NCI-H82 (cell line): Measurements from ENCODE around the gene PCIF1.
A peak's percentile ranks its signal among the peaks of the same experiment; 100 is the strongest.
"Not testable (repeated sequence)": the region's sequence is repeated elsewhere in the genome, so short reads cannot be mapped to it uniquely, and the experiment has no call there.

Source experiments
- DNase-seq: peaks from one replicate; lab custom pipeline; 2025; lab: John Stamatoyannopoulos, UW

The PCIF1 gene

DNA sequence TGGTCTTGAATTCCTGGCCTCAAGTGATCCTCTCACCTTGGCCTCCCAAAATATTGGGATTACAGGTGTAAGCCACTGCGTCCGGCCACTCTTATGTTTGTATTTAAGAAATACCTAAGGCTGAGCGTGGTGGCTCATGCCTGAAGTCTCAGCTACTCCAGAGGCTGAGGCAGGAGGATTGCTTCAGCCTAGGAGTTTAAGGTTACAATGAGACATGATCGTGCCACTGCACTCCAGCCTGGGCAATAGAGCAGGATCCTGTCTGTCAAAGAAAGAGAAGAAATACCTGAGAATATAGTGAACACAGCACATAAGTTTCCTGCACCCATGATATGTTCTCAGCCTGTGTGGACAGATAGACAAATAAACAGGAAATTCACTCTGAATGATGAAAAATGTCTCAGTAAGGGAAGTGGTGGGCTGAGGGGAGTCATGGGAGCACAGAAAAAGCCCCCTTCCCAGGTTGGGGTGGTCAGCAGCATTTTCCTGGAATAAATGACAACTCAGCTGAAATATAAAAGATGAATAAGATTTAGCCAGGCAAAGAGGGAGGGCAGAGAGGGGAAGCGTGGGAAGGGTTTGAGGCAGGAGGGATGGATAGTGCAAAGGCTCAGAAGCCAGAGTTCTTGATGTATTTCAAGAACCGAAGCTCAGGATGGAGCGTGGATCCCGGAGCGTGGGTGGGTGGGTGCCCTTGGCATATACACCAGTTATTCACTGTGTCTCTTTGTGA is 60.4 kb downstream of the PCIF1 start:
- no peak for DNase-seq

GRCh38 chr20:45995495-45996097 is 61.1 kb downstream of the PCIF1 start:
- not testable (repeated sequence) for DNase-seq

DNA sequence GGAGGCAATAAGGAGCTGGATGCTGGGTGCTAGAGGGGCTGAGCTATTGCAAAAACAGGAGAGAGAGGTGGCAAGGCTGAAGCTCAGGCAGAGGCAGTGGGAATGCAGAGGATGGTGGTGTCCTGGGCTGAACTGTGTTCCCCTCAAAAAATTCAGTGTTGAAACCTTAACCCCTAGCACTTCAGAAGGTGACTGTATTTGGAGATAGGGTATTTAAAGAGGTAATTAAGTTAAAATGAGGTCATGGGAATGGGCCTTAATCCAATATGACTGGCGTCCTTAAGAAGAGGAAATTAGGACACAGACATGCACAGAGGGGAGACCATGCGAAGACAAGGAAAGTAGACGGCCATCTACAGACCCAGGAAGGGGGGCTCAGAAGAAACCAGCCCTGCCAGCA is 62.7 kb downstream of the PCIF1 start:
- DNase-seq, result peak; percentile 83
